ENCODE data around the gene PDZD4.

The PDZD4 gene

DNA sequence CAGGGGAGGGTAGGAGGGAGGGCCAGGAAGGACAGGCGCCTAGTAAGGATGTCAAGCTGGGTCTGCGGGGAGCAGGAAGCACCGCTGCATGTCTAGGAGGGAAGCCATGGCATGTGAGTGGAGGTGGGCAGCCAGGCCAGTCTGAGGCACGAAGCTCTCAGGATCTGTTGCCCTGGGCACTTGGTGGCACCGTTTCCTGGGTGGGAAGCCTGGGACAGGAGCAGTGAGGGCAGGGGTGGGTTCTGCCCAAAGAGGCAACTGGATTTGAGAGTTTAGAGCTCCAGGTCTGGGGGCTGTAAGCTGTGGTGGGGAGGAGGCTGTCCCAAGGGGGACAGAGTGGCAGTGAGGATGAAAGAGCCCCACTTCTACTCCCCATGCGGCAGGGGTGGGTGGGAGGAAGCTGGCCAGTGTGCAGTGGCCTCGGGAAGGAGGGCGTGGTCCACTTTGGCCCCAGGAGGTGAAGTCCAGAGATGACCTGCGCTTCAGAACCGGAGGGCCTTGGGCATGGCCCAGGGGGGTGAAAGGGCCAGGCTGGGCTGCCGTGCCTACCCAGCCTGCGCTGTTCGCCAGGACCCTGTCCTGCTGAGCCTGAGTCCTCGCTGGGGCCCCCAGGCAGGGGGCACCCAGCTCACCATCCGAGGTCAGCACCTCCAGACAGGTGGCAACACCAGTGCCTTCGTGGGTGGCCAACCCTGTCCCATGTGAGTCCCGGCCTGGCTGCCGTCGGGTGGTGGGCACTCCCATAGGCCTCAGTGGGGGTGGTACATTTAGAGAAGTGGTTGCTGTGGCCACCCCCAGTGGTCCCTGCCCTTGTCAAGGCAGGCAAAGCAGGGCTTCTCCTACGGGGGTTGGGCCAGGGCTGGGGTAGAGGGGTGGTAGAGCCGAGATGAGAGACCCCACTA lies 57.8 kb downstream of the PDZD4 start:
- no peak for DNase-seq (ENCODE audit: low spot score)

GRCh38 chrX:153771415-153772315 lies 58.7 kb downstream of the PDZD4 start:
- no peak for DNase-seq (ENCODE audit: low spot score)

DNA sequence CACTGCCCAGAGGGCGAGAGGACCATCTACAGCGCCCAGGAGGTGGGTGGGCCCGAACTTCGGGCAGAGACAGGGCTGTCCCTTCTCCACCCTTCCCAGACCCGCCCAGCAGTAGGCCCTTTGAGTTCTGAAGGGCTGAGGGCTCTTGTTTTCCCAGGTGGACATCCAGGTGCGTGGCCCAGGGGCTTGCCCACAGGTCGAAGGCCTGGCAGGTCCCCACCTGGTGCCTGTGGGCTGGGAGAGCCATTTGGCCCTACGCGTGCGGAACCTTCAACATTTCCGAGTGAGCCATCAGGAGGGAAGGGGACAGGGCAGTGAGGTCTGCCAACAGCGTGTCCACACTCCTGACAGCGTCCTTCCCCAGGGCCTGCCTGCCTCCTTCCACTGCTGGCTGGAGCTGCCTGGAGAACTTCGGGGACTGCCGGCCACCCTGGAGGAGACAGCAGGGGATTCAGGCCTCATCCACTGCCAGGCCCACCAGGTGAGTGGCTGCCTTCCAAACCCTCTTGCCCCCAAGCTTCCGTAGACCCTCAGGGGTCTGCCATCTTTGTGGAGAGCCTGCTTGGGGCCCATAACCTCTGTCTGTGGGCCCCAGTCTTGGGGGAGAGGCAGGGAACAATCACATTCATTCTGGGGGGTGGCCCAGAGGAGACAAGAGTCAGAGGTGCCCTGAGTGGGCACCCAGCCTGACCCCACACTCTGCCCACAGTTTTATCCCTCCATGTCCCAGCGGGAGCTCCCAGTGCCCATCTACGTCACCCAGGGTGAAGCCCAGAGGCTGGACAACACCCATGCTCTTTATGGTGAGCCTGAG lies 59.5 kb downstream of the PDZD4 start:
- no peak for DNase-seq (ENCODE audit: low spot score)

- no peak for DNase-seq (ENCODE audit: low spot score)
Observed at GRCh38 chrX:153769865-153770600, 60.3 kb downstream of the PDZD4 start.

DNA sequence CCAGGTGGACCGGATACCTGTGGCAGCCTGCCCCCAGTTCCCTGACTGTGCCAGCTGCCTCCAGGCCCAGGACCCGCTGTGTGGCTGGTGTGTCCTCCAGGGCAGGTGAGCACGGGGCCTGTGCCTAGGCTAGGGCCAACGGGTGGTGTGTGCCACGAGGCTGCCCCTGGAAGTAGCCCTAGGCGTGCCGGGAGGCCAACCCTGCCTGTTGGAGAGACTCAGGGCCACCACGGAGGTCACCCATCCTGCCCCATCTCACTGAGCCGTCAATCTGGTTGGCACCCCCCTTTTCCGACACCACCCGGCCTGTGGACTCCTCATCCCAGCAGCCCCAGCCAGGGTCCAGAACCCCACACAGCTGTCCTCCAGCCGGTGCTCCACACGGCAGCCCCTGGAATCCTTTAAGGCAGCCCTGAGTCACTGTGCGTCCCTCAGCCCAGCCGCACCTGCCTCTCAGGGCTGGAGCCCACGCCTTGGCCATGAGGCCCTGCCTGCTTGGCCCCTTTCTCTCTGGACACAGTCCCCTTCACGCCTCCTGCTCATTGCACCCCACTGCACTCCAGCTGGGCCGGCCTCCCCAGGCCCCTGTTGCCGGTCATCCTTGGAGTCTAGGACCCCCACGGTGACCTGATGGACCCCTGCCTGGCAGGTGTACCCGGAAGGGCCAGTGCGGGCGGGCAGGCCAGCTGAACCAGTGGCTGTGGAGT lies 61.0 kb downstream of the PDZD4 start:
- DNase-seq (ENCODE audit: low spot score), result no peak

DNA sequence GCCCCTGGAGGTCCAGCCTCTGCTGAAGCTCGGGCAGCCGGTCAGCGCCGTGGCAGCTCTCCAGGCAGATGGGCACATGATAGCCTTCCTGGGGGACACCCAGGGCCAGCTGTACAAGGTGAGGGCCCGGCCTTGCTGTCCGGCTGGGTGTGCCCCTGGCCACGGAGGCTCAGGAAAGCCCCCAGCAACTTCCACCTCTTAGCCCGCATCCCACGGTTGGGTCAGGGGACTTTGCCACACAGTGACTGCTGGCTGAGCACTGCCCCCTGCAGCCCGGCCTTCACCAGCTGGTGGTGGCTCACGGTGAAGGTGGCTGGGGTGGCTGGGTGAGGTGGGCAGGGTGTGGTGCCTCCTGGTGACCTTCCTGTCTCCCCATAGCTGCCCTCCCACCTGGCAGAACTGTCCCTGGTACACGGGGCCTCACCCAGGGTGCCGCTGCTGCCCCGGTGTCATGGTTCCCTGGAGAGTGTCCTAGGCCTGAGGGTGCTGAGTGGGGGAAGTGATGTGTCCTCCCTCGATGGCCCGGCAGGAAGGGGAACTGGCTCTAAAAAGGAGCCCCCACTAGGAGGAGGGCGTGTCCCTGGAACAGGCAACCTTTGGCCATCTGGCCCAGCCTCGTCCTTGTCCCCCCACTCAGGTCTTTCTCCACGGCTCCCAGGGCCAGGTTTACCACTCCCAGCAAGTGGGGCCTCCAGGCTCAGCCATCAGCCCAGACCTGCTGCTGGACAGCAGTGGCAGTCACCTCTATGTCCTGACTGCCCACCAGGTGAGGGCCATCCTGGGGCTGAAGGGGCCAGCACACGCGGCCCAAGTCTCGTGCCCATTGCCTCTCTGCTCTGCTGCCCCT lies 61.8 kb downstream of the PDZD4 start:
- DNase-seq (ENCODE audit: low spot score), result no peak

DNA sequence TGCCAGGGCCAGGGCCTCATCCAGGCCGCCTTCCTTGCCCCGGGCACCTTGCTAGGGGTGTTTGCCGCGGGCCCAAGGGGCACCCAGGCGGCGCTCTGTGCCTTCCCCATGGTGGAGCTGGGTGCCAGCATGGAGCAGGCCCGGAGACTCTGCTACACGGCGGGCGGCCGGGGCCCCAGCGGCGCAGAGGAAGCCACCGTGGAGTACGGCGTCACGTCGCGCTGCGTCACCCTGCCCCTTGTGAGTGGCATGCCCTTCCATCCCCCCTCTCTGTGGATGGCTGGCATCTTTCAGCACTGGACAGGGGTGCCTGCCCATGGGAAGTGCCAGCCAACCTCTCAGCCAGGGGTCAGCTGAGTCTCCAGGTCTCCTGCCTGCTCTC lies 62.7 kb downstream of the PDZD4 start:
- no peak for DNase-seq (ENCODE audit: low spot score)

DNA sequence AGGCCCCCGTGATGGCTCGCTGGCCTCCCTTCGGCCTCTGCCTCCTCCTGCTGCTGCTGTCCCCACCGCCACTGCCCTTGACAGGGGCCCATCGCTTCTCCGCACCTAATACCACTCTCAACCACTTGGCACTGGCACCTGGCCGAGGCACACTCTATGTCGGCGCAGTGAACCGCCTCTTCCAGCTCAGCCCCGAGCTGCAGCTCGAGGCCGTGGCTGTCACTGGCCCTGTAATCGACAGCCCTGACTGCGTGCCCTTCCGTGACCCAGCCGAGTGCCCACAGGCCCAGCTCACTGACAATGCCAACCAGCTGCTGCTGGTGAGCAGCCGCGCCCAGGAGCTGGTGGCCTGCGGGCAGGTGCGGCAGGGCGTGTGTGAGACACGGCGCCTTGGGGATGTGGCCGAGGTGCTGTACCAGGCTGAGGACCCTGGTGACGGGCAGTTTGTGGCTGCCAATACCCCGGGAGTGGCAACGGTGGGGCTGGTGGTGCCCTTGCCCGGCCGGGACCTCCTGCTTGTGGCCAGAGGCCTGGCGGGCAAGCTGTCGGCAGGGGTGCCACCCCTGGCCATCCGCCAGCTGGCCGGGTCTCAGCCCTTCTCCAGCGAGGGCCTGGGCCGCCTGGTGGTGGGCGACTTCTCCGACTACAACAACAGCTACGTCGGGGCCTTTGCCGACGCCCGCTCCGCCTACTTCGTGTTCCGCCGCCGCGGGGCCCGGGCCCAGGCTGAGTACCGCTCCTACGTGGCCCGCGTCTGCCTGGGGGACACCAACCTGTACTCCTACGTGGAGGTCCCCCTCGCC lies 63.3 kb downstream of the PDZD4 start:
- no peak for DNase-seq (ENCODE audit: low spot score)

- peak; percentile 75 for DNase-seq (ENCODE audit: low spot score)
Observed at GRCh38 chrX:153766098-153766817, 64.1 kb downstream of the PDZD4 start.

- no peak for DNase-seq (ENCODE audit: low spot score)
Observed at GRCh38 chrX:153765138-153766079, 64.9 kb downstream of the PDZD4 start.

- DNase-seq (ENCODE audit: low spot score), result no peak
Observed at GRCh38 chrX:153764786-153765137, 65.6 kb downstream of the PDZD4 start.

- peak; percentile 85 for DNase-seq (ENCODE audit: low spot score)
Observed at GRCh38 chrX:153763989-153764755, 66.2 kb downstream of the PDZD4 start, which contains the start of gene PLXNB3. PLXNB3 (plus strand) TSS chrX:153764249; CDS start chrX:153765536, 1,287 bp downstream.

DNA sequence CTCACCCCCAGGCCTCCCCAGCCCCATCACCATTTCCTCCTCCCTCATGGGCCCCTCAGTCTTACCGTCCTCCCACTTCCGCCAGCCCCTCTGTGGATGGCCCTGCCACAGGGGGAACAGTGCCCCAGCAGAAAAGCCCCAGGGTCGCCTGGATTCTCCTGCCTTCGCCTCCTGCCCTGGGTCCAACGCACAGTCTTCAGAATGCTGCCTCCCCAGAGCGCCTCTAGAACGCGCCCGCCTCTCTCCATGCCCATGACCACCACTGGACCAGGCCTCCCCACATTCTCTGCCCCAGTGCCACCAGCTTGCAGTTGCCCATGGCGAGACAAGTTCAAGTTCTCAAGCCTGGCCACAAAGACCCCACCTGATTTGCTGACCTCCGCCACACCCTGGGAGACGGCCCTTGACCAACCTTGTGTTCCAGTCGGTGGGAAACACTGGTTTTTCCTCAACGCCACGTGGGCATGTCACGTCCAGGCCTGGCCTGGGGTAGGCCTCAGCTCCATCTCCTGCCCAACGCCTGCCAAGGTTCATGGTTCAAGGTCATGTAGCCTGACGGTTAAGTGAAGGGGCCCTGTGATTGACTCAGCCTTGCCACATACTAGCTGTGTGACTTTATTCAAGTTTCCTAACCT lies 66.9 kb downstream of the PDZD4 start:
- no peak for DNase-seq (ENCODE audit: low spot score)

DNA sequence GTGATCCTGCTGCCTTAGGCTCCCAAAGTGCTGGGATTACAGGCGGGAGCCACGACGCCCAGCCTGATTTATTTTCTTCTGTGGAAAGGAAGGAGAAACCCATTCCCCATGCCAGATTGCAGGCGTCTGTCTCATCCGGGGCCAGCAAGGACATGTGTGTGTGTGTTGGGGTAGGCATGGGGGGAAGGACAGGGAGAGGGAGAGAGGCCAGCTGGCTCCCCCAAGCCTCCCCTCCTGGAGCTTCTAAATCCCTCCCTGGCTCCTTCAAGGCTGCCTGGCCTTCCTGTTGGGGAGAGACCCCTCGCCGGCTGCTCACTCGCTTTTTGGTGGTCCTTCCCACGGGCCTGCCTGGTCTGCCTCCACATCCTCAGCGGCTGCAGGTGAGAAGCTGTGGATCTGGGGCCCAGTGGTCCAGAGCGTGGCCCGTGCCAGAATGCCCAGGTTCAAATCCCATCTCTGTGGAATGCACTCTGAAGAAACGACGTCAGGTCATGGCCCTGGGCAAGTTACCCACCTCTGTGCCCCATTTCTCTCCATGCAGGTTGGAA lies 67.6 kb downstream of the PDZD4 start:
- DNase-seq (ENCODE audit: low spot score), result no peak

DNA sequence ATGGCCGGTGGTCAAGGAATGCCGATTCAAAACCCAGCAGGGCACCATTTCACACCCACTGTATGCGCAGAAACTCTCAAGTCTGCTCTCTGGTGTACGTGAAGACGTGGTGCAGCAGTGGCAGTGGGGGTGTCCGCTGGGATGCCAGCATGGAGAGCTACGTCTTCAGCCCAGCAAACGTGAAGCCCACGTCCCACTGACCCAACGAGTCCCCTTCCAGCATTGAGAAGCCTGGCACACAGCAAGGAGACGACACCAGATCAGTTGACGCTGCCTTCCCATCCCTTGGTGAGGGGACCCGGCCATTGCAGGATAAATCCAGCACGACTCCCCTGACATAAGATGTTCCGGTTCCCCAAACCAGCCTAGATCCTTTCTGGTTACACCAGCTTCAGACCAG lies 68.5 kb downstream of the PDZD4 start:
- no peak for DNase-seq (ENCODE audit: low spot score)

GRCh38 chrX:153755136-153755535 lies 75.2 kb downstream of the PDZD4 start:
- DNase-seq (ENCODE audit: low spot score), result no peak

Data from AG08395 (cell line).